ENCODE measurements around the gene UGDH. TPM values are rescaled to one million over a fixed set of nuclear protein-coding genes. Genes with fewer than 3 reads are reported as not detected.

The UGDH gene
- total and polyA plus RNA-seq, 10 of the 15 experiments (the other 5 are each of a cell fraction or from before 2014, with no cell fraction given), result 11.1 to 60.3 (median 26.8) TPM

- TF ChIP-seq CUX1 (IDR thresholded peaks at IDR 0.05; ENCODE audit: insufficient replicate concordance, low read depth, low read length) (no peak), RBBP5 (conservative IDR thresholded peaks at IDR 0.05) (no peak), ZNF384 (IDR thresholded peaks at IDR 0.05; ENCODE audit: borderline replicate concordance, low read depth, low read length) (peak; percentile 90), ATF2 (IDR thresholded peaks at IDR 0.05; ENCODE audit: low read length) (no peak), CREB1 (IDR thresholded peaks at IDR 0.05; ENCODE audit: low read depth) (no peak), ZNF207 (IDR thresholded peaks at IDR 0.05; ENCODE audit: borderline replicate concordance) (no peak), SIX5 (IDR thresholded peaks at IDR 0.05; ENCODE audit: low read depth, low read length, severe bottlenecking) (no peak), RFX5 (IDR thresholded peaks at IDR 0.05; ENCODE audit: low read depth, low read length) (no peak), IKZF1 (conservative IDR thresholded peaks at IDR 0.05) (peak; percentile 42), JUND (IDR thresholded peaks at IDR 0.05; ENCODE audit: low read depth, low read length) (no peak), TCF12 (IDR thresholded peaks at IDR 0.05; ENCODE audit: low read depth, low read length) (no peak), MTA2 (IDR thresholded peaks at IDR 0.05; ENCODE audit: low read depth) (no peak), YBX1 (IDR thresholded peaks at IDR 0.05) (no peak), IRF5 (IDR thresholded peaks at IDR 0.05; ENCODE audit: borderline replicate concordance) (no peak), SREBF2 (IDR thresholded peaks at IDR 0.05; ENCODE audit: low read length) (no peak), CHD2 (IDR thresholded peaks at IDR 0.05; ENCODE audit: borderline replicate concordance, low read depth, low read length) (no peak), RAD51 (IDR thresholded peaks at IDR 0.05) (peak; percentile 33; the same call in 1 of the 2 replicates), IRF3 (IDR thresholded peaks at IDR 0.05) (no peak), GATAD2B (conservative IDR thresholded peaks at IDR 0.05; ENCODE audit: low read depth) (no peak), NFXL1 (IDR thresholded peaks at IDR 0.05; ENCODE audit: borderline replicate concordance) (no peak), SMAD5 (IDR thresholded peaks at IDR 0.05; ENCODE audit: low read depth) (no peak), SUZ12 (IDR thresholded peaks at IDR 0.05; ENCODE audit: unreplicated experiment) (no peak)
These were observed 57.7 kb downstream of the UGDH start (continued) for GRCh38 chr4:39469429-39470077.

Data from GM12878 (cell line).